Calu3 (cell line): ENCODE data around the gene IQSEC2. TPM values are rescaled to one million over a fixed set of nuclear protein-coding genes. Genes with fewer than 3 reads are reported as not detected.
A peak's percentile ranks its signal among the peaks of the same experiment; 100 is the strongest.

Experiments used
- BruUV-seq: library from RNA; stranded (reverse); fragments of 400-500 nt; replicated peaks from 2 replicates; lab custom pipeline; 2021; lab: Mats Ljungman, UMichigan
- CTCF ChIA-PET: fragments of 300-600 bp; sonication (Branson Sonifier 250); formaldehyde crosslinking; loops from one replicate; lab custom pipeline; 2022; ENCODE audit warnings: antibody characterized with exemption; lab: Charles Lee
- DNase-seq: peaks from one replicate; pipeline ENCODE4 v3.0.0; 2022
- H3K27ac Mint-ChIP-seq: one replicate; pipeline ENCODE4 v1.8.0; 2022; ENCODE audit warnings: mixed read lengths; ENCODE audit not compliant: unreplicated experiment
- H3K27me3 Mint-ChIP-seq: one replicate; pipeline ENCODE4 v1.8.0; 2022; ENCODE audit warnings: mixed read lengths; ENCODE audit not compliant: unreplicated experiment
- H3K36me3 Mint-ChIP-seq: one replicate; pipeline ENCODE4 v1.8.0; 2022; ENCODE audit warnings: mild to moderate bottlenecking, moderate library complexity, mixed read lengths; ENCODE audit not compliant: insufficient read depth, unreplicated experiment
- H3K4me1 Mint-ChIP-seq: one replicate; pipeline ENCODE4 v1.8.0; 2022; ENCODE audit warnings: mild to moderate bottlenecking, low read depth, mixed read lengths; ENCODE audit not compliant: unreplicated experiment
- H3K4me3 Mint-ChIP-seq: one replicate; pipeline ENCODE4 v1.8.0; 2022; ENCODE audit warnings: mild to moderate bottlenecking, low read depth, moderate library complexity, mixed read lengths; ENCODE audit not compliant: unreplicated experiment
- H3K9me3 Mint-ChIP-seq: one replicate; pipeline ENCODE4 v1.8.0; 2022; ENCODE audit warnings: low read depth, mixed read lengths; ENCODE audit not compliant: unreplicated experiment
- CTCF ChIP-seq: fragments of 200-600 bp; IDR thresholded peaks from one replicate; pipeline ENCODE4 v1.8.0; 2022; ENCODE audit warnings: antibody characterized with exemption; ENCODE audit not compliant: unreplicated experiment
- intact Hi-C: fragments of 100-400 bp; cut with micrococcal nuclease; formaldehyde crosslinking; loops from one replicate; pipeline ENCODE4 v1.10.0; 2022; ENCODE audit not compliant: unreplicated experiment
- total RNA-seq: library from RNA; stranded (reverse); gene quantifications from 2 replicates; pipeline ENCODE4 v1.2.3, GENCODE V29; 2022

The IQSEC2 gene
- total RNA-seq, 1 experiment from 2014 or later = 14.1 TPM

GRCh38 chrX:53230116-53230515, 51.3 kb downstream of the IQSEC2 start:
- intact Hi-C loops = no loop called here
- DNase-seq = no peak
- Mint-ChIP-seq H3K9me3 (no peaks in the 10 kb centered on the region), H3K27ac (no peak overlapping the region), H3K36me3 (peaks cover 6% of the 10 kb centered on the region), H3K27me3 (peaks cover 16% of the 10 kb centered on the region), H3K4me3 (no peak overlapping the region), H3K4me1 (no peaks in the 10 kb centered on the region)
- TF ChIP-seq CTCF = no peak
- CTCF ChIA-PET = interaction anchor here (0.6 kb wide), 1 partner anchor 9 kb away, joined by 9 read pairs; no protein-coding TSS in a partner anchor
- no TSS peak for BruUV-seq

- no peak overlapping the region for H3K4me3 Mint-ChIP-seq
- CTCF ChIA-PET = interaction anchor here (0.6 kb wide), 1 partner anchor 49 kb away, joined by 3 read pairs; no protein-coding TSS in a partner anchor
- H3K9me3 Mint-ChIP-seq = no peaks in the 10 kb centered on the region
- H3K36me3 Mint-ChIP-seq = peaks cover 29% of the 10 kb centered on the region
- H3K27ac Mint-ChIP-seq = no peak overlapping the region
- peaks cover 13% of the 10 kb centered on the region for H3K4me1 Mint-ChIP-seq
- no peak for TF ChIP-seq CTCF
- DNase-seq = no peak
- BruUV-seq = no TSS peak
- peaks cover 16% of the 10 kb centered on the region for H3K27me3 Mint-ChIP-seq
- intact Hi-C loops = no loop called here
Measured at GRCh38 chrX:53227224-53227765, 54.1 kb downstream of the IQSEC2 start.

- H3K27ac Mint-ChIP-seq = peak within 1 kb of the TSS; percentile 99
- intact Hi-C loops = no loop called here
- peaks cover 13% of the 10 kb centered on the region for H3K4me1 Mint-ChIP-seq
- H3K27me3 Mint-ChIP-seq = peaks cover under 1% of the 10 kb centered on the region
- no peaks in the 10 kb centered on the region for H3K9me3 Mint-ChIP-seq
- no TSS peak for BruUV-seq
- CTCF ChIA-PET = interaction anchor here (0.7 kb wide), 1 partner anchor 197 kb away, joined by 3 read pairs; the partner anchor contains the start of genes RIBC1 and SMC1A
- DNase-seq = peak; percentile 84
- H3K4me3 Mint-ChIP-seq = peak within 1 kb of the TSS; percentile 95
- peaks cover 31% of the 10 kb centered on the region for H3K36me3 Mint-ChIP-seq
- TF ChIP-seq CTCF = no peak
Measured at GRCh38 chrX:53224860-53225797, 56.3 kb downstream of the IQSEC2 start, which contains the start of gene KDM5C. Gene KDM5C (minus strand): TSS chrX:53225207. CDS start chrX:53224889, 318 bp downstream.

- H3K4me1 Mint-ChIP-seq = peaks cover 13% of the 10 kb centered on the region
- H3K27ac Mint-ChIP-seq = peak overlapping the region; percentile 99
- intact Hi-C loops = no loop called here
- no peaks in the 10 kb centered on the region for H3K9me3 Mint-ChIP-seq
- BruUV-seq = TSS peak; percentile 44
- DNase-seq = peak; percentile 6
- H3K27me3 Mint-ChIP-seq = no peaks in the 10 kb centered on the region
- peak overlapping the region; percentile 95 for H3K4me3 Mint-ChIP-seq
- CTCF ChIA-PET = no interaction called here
- H3K36me3 Mint-ChIP-seq = peaks cover 31% of the 10 kb centered on the region
- TF ChIP-seq CTCF = no peak
Measured at GRCh38 chrX:53223955-53224859, 57.2 kb downstream of the IQSEC2 start.
